Activated CD4-positive, alpha-beta T cell treated with anti-CD3 and anti-CD28 coated beads, Interleukin-2, amount 10 ng/mL, durations not matched to agents 7 days and 5 days (primary cell): ENCODE results near the gene MSRB3. TPM values are rescaled to one million over a fixed set of nuclear protein-coding genes. Genes with fewer than 3 reads are reported as not detected.
"Not testable (repeated sequence)": the region's sequence is repeated elsewhere in the genome, so short reads cannot be mapped to it uniquely, and the experiment has no call there.

Experiments
- CTCF ChIA-PET: fragments of 350-600 bp; sonication (Branson Sonifier 250); formaldehyde crosslinking; loops from one replicate; lab custom pipeline; 2021; ENCODE audit warnings: antibody characterized with exemption; lab: Charles Lee
- POLR2A ChIA-PET: fragments of 350-600 bp; sonication (Branson Sonifier 250); formaldehyde crosslinking; loops from one replicate; lab custom pipeline; 2021; ENCODE audit warnings: antibody characterized with exemption; lab: Charles Lee
- DNase-seq: peaks from one replicate; pipeline ENCODE4 v3.0.0-alpha.2; 2020
- H3K27ac Mint-ChIP-seq: one replicate; pipeline ENCODE4 v1.8.0; 2021; ENCODE audit warnings: mild to moderate bottlenecking, moderate library complexity, mixed read lengths
- H3K27me3 Mint-ChIP-seq: one replicate; pipeline ENCODE4 v1.8.0; 2021; ENCODE audit warnings: mixed read lengths
- H3K36me3 Mint-ChIP-seq: one replicate; pipeline ENCODE4 v1.8.0; 2021; ENCODE audit warnings: low read depth, mixed read lengths
- H3K4me1 Mint-ChIP-seq: one replicate; pipeline ENCODE4 v1.8.0; 2021; ENCODE audit warnings: mixed read lengths
- H3K4me3 Mint-ChIP-seq: one replicate; pipeline ENCODE4 v1.8.0; 2021; ENCODE audit warnings: mild to moderate bottlenecking, moderate library complexity, mixed read lengths
- H3K9me3 Mint-ChIP-seq: one replicate; pipeline ENCODE4 v1.8.0; 2021; ENCODE audit warnings: mixed read lengths
- total RNA-seq, 2 experiments: library from RNA; stranded (reverse); gene quantifications; one replicate each; pipeline ENCODE4 v1.2.3, GENCODE V29; 2021

MSRB3 gene
- total RNA-seq, 2 experiments from 2014 or later: not detected

DNA sequence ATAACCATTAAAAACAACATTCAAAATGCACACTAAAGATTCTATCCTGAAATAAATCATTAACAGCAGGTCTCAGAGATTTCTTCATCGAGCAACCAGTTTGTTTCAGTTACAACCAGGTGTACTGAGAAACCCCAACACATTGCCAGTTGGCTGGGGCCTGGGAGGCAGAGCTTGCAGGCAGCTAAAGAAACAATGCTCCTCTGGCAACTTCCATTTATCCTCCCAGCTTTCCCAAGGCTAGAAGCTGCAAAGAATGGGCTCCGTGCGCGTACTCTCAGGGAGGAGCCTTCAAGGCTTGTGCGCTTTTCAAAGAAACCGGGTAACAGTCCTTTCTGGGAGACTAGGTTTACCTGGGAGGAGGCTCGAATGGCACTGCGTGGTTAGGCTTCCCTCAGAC, 181.6 kb downstream of the MSRB3 start:
- CTCF ChIA-PET: no interaction called here
- no peaks in the 10 kb centered on the region for H3K9me3 Mint-ChIP-seq
- H3K4me3 Mint-ChIP-seq: no peak overlapping the region
- DNase-seq: no peak
- no peaks in the 10 kb centered on the region for H3K4me1 Mint-ChIP-seq
- H3K27me3 Mint-ChIP-seq: no peaks in the 10 kb centered on the region
- no peak overlapping the region for H3K27ac Mint-ChIP-seq
- no peaks in the 10 kb centered on the region for H3K36me3 Mint-ChIP-seq
- POLR2A ChIA-PET: no interaction called here

DNA sequence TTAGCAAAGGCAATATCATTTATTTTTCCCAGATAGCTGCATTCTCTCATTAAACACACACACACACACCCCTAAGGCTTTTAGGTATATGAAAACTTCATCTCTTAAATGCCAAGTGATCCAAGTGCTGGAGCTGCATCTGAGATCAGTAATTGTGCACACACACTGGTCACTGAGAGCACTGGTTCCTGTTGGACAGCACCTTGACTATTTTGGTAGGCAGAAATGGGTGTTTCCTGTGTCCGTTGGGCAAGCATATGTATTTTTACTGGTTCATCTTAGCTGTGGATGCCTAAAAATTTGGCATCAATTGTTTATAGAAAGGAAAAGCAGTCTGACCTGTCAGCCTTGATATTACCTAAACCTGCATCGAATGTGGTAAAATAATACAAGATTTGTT, 182.5 kb downstream of the MSRB3 start:
- POLR2A ChIA-PET: no interaction called here
- Mint-ChIP-seq H3K27ac (no peak overlapping the region), H3K9me3 (no peaks in the 10 kb centered on the region), H3K36me3 (no peaks in the 10 kb centered on the region), H3K27me3 (no peaks in the 10 kb centered on the region), H3K4me3 (no peak overlapping the region), H3K4me1 (no peaks in the 10 kb centered on the region)
- CTCF ChIA-PET: no interaction called here
- no peak for DNase-seq

DNA sequence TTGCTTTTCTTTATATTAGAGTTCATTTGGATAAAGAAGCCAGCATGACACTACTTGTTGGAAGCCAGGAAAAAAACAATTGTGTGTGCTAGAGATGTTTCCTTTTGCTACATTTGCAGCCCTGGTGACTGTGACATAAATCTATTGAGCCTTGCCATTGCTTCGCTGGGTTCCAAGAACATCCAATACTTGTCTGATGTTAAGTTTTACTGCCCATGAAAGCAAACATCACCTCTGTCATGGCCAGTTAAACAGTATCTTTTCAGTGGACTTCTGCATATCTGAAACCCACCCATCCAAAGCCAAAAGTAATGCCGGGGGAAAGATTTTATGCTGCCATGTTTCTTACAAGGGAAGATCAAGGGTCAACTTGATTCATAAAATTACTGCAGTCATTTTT, 184.0 kb downstream of the MSRB3 start:
- Mint-ChIP-seq H3K27ac (no peak overlapping the region), H3K9me3 (no peaks in the 10 kb centered on the region), H3K27me3 (no peaks in the 10 kb centered on the region), H3K36me3 (no peaks in the 10 kb centered on the region), H3K4me1 (no peaks in the 10 kb centered on the region), H3K4me3 (no peak overlapping the region)
- no peak for DNase-seq
- POLR2A ChIA-PET: no interaction called here
- CTCF ChIA-PET: interaction anchor here (0.5 kb wide), 1 partner anchor 1791 kb away, joined by 4 read pairs; no protein-coding TSS in a partner anchor

DNA sequence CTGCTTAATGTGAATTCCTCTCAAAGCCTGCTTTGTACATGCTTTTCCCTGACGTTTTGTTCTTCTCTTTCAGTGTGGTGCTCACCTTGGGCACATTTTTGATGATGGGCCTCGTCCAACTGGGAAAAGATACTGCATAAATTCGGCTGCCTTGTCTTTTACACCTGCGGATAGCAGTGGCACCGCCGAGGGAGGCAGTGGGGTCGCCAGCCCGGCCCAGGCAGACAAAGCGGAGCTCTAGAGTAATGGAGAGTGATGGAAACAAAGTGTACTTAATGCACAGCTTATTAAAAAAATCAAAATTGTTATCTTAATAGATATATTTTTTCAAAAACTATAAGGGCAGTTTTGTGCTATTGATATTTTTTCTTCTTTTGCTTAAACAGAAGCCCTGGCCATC, 184.6 kb downstream of the MSRB3 start:
- no peaks in the 10 kb centered on the region for H3K27me3 Mint-ChIP-seq

DNA sequence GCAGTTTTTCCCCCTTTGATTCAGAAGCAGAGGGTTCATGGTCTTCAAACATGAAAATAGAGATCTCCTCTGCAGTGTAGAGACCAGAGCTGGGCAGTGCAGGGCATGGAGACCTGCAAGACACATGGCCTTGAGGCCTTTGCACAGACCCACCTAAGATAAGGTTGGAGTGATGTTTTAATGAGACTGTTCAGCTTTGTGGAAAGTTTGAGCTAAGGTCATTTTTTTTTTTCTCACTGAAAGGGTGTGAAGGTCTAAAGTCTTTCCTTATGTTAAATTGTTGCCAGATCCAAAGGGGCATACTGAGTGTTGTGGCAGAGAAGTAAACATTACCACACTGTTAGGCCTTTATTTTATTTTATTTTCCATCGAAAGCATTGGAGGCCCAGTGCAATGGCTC, 185.1 kb downstream of the MSRB3 start:
- H3K4me1 Mint-ChIP-seq: no peaks in the 10 kb centered on the region
- ChIA-PET CTCF (no interaction called here), POLR2A (no interaction called here)
- H3K4me3 Mint-ChIP-seq: no peak overlapping the region
- no peak for DNase-seq
- no peaks in the 10 kb centered on the region for H3K36me3 Mint-ChIP-seq
- H3K9me3 Mint-ChIP-seq: no peaks in the 10 kb centered on the region
- H3K27me3 Mint-ChIP-seq: no peaks in the 10 kb centered on the region
- no peak overlapping the region for H3K27ac Mint-ChIP-seq

More for the DNA sequence above, 184.6 kb downstream of the MSRB3 start:
- DNase-seq: no peak
- ChIA-PET POLR2A (no interaction called here), CTCF (no interaction called here)
- H3K27ac Mint-ChIP-seq: no peak overlapping the region
- H3K36me3 Mint-ChIP-seq: no peaks in the 10 kb centered on the region
- H3K9me3 Mint-ChIP-seq: no peaks in the 10 kb centered on the region
- H3K4me3 Mint-ChIP-seq: no peak overlapping the region
- H3K4me1 Mint-ChIP-seq: no peaks in the 10 kb centered on the region

DNA sequence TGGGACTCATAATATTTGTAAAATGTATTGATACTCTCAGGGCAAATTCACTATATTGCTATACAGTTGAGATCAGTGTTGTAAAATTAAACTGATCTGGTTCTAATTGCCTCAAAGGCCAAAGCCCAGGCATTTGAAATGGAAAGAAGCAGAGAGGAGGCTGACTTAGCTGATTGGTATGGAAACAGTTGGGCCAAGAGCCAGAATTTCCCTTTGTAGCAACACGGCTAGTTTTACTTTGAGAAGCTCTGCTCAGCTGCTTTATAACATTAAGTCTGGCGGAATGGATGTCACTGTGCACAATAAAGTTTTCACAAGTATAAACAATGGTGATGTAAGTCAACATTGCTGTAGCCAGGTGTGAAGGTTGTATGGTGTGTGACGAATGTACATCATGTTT, 186.4 kb downstream of the MSRB3 start:
- Mint-ChIP-seq H3K27ac (no peak overlapping the region), H3K4me1 (no peaks in the 10 kb centered on the region), H3K27me3 (no peaks in the 10 kb centered on the region), H3K9me3 (no peaks in the 10 kb centered on the region), H3K36me3 (no peaks in the 10 kb centered on the region), H3K4me3 (no peak overlapping the region)
- DNase-seq: no peak
- ChIA-PET CTCF (no interaction called here), POLR2A (no interaction called here)

DNA sequence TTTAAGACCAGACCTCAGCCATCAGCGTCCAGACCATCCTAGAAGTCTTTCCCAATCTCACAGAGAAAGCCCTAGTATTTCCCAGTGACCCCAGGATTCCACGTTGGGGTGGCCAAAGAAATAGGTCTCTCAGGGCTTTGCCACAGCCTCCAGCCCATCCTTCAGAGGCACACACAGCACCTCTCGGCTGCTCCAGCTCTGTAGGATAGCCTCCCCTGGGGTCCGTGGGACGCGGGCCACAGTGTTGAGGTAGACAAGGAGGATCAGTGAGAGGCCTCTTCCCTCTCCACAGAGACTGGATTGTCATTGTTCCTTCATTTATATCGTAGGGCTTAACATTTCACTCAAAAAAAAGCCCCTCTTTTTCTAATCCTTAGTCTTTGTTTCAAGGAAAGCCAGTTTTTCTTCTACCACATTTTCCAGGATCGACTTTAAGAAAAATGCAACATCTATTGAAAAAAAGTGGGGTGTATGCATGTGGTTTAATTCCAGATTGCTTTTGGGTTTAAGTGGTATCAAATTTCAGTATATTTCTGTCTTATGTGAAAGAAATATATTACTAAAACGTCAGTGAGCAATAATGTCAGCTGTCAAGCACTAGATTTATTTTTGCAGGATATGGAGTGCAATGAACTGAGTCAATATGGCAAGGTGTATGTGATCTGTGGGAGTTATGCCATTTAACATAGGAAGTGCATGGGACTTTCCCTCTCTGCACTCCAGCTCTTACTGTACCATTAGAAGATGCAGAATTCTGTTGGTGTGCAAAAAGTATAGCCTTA, 187.5 kb downstream of the MSRB3 start:
- Mint-ChIP-seq H3K27me3 (no peaks in the 10 kb centered on the region), H3K36me3 (no peaks in the 10 kb centered on the region), H3K9me3 (no peaks in the 10 kb centered on the region), H3K4me1 (no peaks in the 10 kb centered on the region), H3K4me3 (no peak overlapping the region), H3K27ac (no peak overlapping the region)
- DNase-seq: no peak
- CTCF ChIA-PET: interaction anchor here (0.6 kb wide), 1 partner anchor 762 kb away, joined by 3 read pairs; no protein-coding TSS in a partner anchor
- POLR2A ChIA-PET: no interaction called here

DNA sequence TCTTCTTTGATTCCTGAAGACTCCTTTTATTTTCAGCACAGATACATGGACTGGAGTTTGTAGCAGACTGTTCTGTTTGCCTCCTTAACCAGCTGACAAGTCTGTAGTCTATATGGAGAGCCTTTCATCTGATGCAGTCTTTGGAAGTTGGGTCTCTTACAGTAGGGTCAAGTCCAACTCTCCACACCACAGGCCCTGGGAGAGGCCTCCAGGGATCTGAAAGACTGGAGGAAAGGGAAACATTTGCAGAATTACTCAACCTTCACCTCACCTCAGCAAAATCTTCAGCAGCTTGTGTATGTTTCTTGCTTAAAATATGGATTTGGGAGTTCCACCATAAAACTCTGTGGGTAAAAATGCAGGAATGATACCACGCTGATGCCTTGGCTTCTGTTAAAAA, 188.4 kb downstream of the MSRB3 start:
- Mint-ChIP-seq H3K27ac (no peak overlapping the region), H3K27me3 (no peaks in the 10 kb centered on the region), H3K9me3 (no peaks in the 10 kb centered on the region), H3K4me1 (no peaks in the 10 kb centered on the region), H3K4me3 (no peak overlapping the region), H3K36me3 (no peaks in the 10 kb centered on the region)
- DNase-seq: no peak
- CTCF ChIA-PET: no interaction called here
- POLR2A ChIA-PET: no interaction called here

DNA sequence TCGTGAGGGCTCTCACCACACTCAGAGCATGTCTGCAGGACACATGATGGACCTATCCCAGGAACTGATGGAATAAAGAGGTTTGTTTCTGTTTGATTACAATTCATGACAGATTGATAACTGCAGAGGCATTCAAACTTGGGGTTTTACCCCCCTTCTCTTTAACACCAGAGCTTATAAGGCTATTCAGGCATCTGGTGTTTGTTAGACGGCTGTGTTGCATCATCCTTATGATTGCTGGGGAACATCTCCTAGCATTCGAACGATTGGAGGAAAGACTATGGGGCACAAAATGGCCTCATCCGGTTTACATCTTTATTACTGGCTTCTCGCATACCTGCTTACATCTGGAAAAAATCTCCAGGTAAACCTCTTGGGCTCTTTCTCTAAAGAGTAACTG, 191.8 kb downstream of the MSRB3 start:
- Mint-ChIP-seq H3K4me1 (no peaks in the 10 kb centered on the region), H3K27ac (no peak overlapping the region), H3K4me3 (no peak overlapping the region), H3K27me3 (no peaks in the 10 kb centered on the region), H3K9me3 (no peaks in the 10 kb centered on the region), H3K36me3 (no peaks in the 10 kb centered on the region)
- no peak for DNase-seq
- ChIA-PET CTCF (no interaction called here), POLR2A (no interaction called here)

DNA sequence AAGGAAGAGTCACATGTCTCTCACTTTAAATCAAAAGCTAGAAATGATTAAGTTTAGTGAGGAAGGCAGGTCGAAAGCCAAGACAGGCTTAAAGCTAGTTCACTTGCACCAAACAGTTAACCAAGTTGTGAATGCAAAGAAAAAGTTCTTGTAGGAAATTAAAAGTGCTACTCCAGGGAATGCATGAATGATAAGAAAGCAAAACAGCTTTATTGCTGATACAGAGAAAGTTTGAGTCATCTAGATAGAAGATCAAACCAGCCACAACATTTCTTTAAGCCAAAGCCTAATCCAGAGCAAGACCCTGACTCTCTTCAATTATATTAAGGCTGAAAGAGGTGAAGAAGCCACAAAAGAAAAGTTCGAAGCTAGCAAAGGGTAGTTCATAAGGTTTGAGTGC, 193.6 kb downstream of the MSRB3 start:
- POLR2A ChIA-PET: no interaction called here
- DNase-seq: no peak
- Mint-ChIP-seq H3K27ac (no peak overlapping the region), H3K9me3 (no peaks in the 10 kb centered on the region), H3K27me3 (no peaks in the 10 kb centered on the region), H3K4me1 (no peaks in the 10 kb centered on the region), H3K4me3 (no peak overlapping the region), H3K36me3 (no peaks in the 10 kb centered on the region)
- CTCF ChIA-PET: no interaction called here

DNA sequence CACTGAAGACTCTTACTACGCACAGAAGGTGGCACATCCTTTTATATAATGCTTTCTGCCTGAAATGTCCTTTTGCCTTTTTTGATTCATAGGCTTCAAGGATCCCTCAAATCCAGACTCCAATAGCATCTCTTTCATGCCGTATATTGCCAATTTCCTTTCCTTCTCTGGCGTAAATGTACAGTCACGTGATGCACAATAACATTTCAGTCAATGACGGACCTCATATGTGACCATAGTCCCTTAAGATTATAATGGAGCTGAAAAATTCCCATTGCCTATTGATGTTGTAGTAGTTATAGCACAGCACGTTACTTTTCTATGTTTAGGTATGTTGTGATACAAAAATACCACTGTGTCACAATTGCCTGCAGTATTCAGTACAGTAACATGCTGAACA, 196.3 kb downstream of the MSRB3 start:
- ChIA-PET CTCF (no interaction called here), POLR2A (no interaction called here)
- Mint-ChIP-seq H3K27ac (no peak overlapping the region), H3K36me3 (no peaks in the 10 kb centered on the region), H3K27me3 (no peaks in the 10 kb centered on the region), H3K9me3 (no peaks in the 10 kb centered on the region), H3K4me1 (no peaks in the 10 kb centered on the region), H3K4me3 (no peak overlapping the region)
- no peak for DNase-seq

DNA sequence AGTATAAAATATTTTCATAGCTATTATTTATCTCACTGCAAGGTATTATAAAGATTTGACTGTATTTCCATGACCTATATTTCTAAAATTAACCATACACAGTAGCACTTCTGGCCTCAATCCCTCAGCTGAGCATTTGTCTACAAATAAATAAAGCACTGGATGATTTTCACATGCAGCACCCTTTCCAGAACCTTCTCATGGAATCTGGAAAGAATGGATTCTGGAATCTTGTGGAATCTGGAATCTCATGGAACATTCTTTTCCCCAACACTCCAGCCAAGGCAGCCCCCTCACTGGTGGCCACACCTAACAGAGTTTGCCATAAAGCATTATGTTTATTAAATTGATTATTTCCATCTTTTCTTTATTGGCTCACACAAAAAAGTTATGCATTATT, 199.2 kb downstream of the MSRB3 start:
- Mint-ChIP-seq H3K4me1 (no peaks in the 10 kb centered on the region), H3K27me3 (no peaks in the 10 kb centered on the region), H3K4me3 (no peak overlapping the region), H3K9me3 (peaks cover 2% of the 10 kb centered on the region), H3K27ac (no peak overlapping the region), H3K36me3 (no peaks in the 10 kb centered on the region)
- no peak for DNase-seq
- ChIA-PET POLR2A (no interaction called here), CTCF (no interaction called here)

DNA sequence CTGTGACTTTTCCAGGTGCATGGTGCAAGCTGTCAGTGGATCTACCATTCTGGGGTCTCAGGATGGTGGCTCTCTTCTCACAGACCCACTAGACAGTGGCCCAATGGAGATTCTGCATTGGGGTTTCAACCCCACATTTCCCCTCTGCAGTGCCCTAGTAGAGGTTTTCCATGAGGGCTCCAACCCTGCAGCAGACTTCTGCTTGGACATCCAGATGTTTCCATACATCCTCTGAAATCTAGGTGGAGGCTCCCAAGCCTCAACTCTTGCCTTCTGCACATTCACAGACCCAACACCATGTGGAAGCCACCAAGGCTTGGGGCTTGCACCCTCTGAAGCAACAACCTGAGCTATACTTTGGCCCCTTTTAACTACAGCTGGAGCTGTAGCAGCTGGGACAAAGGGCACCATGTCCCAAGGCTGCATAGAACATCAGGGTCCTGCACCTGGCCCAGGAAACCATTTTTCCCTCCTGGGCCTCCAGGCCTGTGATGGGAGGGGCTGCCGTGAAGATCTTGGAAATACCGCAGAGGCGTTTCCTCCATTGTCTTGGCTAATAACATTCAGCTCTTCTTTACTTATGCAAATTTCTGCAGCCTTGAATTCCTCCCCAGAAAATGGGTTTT, 205.5 kb downstream of the MSRB3 start:
- H3K27me3 Mint-ChIP-seq, H3K4me1 Mint-ChIP-seq, H3K36me3 Mint-ChIP-seq, CTCF ChIA-PET, POLR2A ChIA-PET, DNase-seq, H3K27ac Mint-ChIP-seq, H3K4me3 Mint-ChIP-seq: not testable (repeated sequence)
- H3K9me3 Mint-ChIP-seq: peaks cover 22% of the 10 kb centered on the region

DNA sequence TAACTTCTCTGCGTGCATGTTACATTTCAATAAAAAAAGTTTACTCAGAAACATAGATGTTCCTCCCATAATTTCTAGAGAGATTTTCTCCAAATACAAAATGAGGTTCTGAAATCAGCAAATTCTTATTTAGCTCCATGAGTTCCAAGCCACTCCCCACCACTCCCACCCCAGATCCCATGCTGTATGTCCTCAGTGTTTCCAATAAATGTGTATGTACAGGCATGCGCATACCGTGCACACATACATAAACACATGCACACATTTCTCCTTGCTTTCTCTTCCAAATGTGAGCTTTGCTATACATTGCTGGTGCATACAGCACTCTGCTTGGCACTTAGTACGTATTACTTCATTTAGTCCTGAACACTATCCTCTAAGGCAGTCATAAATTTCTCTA, 209.7 kb downstream of the MSRB3 start:
- no peak for DNase-seq
- peaks cover 2% of the 10 kb centered on the region for H3K27me3 Mint-ChIP-seq
- CTCF ChIA-PET: no interaction called here
- POLR2A ChIA-PET: no interaction called here
- H3K36me3 Mint-ChIP-seq: no peaks in the 10 kb centered on the region
- H3K4me3 Mint-ChIP-seq: no peak overlapping the region
- peaks cover 15% of the 10 kb centered on the region for H3K9me3 Mint-ChIP-seq
- peaks cover 1% of the 10 kb centered on the region for H3K4me1 Mint-ChIP-seq
- H3K27ac Mint-ChIP-seq: no peak overlapping the region
